ENCODE measurements around the gene PSIP1.
"Not testable (repeated sequence)": the region's sequence is repeated elsewhere in the genome, so short reads cannot be mapped to it uniquely, and the experiment has no call there.

Gene PSIP1

DNA sequence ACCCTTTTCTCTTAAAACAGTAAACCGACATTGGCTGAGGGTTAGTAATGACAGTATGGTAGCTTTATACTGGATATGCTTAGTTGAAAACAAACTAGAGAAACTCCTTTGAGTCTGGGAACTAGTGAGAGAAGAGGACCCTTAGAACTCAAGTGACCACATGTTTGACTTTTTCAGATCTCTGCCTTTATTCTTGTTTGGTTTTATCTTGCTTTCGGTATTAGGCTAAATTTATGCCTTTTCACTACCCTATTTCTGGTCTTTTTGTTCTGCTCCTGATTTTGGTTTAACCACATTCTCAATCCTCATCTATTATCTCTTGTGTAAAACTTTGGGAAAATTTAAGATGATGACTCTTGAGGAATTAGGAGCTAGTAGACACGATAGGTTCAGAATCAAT is 77.1 kb downstream of the PSIP1 start:
- FAIRE-seq, result no peak
- no peak for DNase-seq (ENCODE audit: insufficient read length, low spot score)
- no peak for TF ChIP-seq CTCF (IDR thresholded peaks at IDR 0.05; ENCODE audit: insufficient read depth, missing control alignments)

DNA sequence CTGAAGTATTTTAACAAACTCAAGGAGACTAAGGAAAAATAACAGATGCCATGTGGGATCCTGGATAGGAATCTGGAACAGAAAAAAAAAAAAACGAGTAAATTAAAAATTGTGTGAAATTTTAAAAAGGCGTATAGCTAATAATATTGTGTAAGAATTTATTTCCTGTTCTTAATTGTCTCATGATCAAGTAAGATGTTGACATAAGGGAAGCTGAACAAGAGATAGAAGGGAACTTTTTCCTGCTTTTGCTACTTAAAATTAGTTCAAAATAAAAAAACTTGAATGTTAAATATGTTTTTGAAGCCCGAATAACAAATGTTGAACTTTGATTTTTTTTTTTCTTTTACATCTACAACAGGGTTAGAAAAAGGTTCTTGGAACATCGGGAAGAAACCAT is 77.6 kb downstream of the PSIP1 start:
- DNase-seq (ENCODE audit: insufficient read length, low spot score) (no peak), FAIRE-seq (no peak)
- no peak for TF ChIP-seq CTCF (IDR thresholded peaks at IDR 0.05; ENCODE audit: insufficient read depth, missing control alignments)

DNA sequence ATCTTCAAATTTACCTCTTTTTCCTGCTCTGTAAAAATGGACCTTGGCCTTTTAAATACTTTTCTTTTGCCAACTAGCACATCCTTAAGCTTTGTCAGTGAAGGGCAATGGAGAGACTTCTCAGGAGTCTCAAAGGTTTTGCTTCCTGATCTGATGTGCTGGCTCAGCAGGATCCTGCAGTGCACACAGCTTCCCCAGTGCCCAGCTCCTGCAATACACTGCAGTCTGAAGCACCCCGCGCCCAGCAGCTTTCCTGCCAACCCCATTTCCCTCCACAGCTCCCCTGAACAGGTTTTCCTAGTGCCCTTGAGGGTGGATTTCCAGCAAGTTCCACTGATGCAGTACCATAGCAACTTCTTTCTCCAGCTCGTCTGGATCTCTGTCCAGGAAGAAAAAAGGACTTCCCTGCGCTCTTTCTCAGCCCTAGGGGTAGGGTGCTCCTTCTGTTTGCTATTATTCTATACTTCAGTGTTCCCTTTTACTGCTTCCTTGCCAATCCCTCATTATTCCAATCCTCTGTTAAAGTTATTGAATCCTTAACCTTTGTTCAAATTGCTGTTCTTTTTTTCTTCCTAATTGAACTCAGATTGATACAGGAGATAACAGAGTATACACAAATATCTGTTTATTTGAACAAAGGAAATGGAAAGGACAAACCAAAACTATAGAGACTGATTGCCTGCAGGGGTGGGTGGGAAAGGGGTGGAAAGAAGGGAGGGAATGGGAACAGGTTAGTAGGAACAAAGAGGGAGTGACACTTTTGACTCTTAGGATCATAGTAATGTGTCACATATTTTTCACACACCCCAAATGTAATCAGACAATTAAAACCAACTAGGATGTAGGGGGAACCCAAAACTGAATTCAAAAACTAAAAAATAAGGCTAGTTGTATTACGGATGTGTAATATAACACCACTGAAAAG is 79.6 kb downstream of the PSIP1 start:
- DNase-seq (ENCODE audit: insufficient read length, low spot score), result no peak
- TF ChIP-seq CTCF (IDR thresholded peaks at IDR 0.05; ENCODE audit: insufficient read depth, missing control alignments), result no peak
- no peak for FAIRE-seq

DNA sequence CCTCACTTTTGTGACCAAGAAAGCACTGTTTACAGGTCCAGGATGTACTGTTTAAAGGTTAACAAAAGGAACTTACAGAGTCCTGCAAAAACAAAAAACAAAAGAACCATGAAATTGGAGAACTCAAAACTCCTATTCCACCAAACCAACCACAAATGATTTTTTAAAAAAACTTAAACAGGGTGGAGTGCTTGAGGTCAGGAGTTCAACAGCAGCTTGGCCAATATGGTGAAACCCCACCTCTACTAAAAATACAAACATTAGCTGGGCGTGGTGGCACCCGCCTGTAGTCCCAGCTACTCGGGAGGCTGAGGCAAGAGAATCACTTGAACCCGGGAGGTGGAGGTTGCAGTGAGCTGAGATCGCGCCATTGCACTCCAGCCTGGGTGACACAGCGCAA is 83.1 kb downstream of the PSIP1 start:
- FAIRE-seq; DNase-seq (ENCODE audit: insufficient read length, low spot score): not testable (repeated sequence)

DNA sequence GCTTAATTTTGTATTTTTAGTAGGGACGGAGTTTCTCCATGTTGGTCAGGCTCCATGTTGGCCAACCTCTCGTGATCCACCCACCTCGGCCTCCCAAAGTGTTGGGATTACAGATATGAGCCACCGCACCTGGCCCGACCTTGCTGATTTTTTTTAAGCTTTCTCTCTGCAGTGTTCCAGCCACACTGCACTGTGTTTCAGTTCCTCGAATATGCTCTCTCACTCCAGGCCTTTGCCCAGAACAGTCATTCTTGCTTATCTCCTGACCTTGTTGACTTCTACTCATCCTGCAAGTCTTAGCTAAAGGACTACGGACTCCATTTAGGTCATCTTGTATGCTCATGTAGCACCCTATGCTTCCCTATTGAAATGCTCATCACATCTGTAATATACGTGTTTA is 84.8 kb downstream of the PSIP1 start:
- DNase-seq (ENCODE audit: insufficient read length, low spot score) (no peak), FAIRE-seq (no peak)
- no peak for TF ChIP-seq CTCF (IDR thresholded peaks at IDR 0.05; ENCODE audit: insufficient read depth, missing control alignments)

DNA sequence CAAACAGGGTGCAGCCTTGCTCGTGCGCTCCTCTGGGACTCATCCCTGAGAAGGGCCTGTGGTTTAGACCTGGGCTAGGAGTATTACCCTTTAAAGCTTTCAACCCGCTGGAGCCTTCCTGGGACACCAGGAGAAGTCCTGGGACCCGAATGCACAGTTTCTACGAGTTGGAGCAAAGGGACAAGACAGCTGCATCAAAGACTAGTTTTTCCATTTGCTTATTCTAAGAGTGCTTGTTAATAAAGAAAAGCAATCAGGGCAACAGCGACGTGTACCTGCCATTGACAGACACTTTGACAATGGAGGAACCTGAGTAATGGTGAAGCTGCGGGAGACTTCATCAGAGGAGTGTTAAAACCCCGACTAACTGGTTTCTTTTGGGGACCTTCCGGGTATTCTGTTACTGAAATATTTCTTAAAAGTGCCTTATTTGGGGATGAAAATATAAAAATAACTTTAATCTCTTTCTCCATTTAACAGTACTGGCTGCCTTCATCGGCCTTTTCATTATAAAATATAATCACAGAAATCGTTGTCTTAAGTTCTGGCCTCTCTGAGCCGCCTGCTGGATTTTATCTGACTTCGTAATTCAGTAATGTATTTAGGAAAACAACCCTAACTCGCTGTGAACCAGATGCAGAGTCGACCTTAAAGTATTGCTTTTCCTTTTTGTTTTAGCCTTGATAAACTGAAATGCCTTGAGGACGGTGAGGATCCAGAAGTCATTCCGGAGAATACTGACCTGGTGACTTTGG is 87.4 kb downstream of the PSIP1 start:
- no peak for TF ChIP-seq CTCF (IDR thresholded peaks at IDR 0.05; ENCODE audit: insufficient read depth, missing control alignments)
- no peak for FAIRE-seq
- DNase-seq (ENCODE audit: insufficient read length, low spot score), result no peak

DNA sequence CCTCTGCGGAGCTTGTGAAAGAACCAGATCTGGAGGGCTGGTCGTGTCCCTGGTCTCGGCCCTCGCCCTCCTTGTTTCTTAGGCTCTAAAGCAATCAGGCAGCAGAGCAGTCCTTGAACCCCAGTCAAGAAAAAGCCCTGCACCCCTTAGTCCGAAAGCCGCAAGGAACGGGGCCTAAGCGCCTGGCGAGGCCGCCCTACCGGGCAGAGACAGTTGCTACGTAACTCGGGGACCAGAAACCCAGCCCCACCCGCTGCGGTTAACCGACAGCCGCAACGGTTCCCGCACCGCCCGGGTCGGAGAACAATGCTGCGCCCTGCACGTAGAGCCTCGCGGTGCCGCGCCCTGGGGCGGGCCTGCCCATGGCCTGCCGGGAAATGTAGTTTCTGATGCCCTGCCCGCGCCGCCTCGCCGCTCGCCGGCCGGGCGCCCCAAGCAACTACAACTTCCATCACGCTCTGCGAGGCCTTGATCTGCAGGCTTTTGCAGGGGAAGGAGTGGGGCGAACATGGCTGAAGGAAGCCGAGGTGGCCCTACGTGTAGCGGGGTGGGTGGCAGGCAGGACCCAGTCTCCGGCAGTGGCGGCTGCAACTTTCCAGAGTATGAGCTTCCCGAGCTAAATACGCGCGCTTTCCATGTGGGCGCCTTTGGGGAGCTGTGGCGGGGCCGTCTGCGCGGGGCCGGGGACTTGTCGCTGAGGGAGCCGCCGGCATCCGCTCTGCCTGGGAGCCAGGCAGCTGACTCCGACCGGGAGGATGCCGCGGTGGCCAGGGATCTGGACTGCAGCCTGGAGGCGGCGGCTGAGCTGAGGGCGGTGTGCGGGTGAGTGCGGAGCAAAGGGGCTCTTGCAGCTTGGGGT is 88.2 kb downstream of the PSIP1 start, which contains the start of gene SNAPC3:
SNAPC3 (plus strand) TSS at position 505 of the 859 bp plus-strand sequence; CDS start at position 509, 4 bp downstream.
- DNase-seq (ENCODE audit: insufficient read length, low spot score) (peak; percentile 86), FAIRE-seq (no peak)
- TF ChIP-seq CTCF (IDR thresholded peaks at IDR 0.05; ENCODE audit: insufficient read depth, missing control alignments), result no peak
